Progenitor cell of endocrine pancreas (in vitro differentiated cells): ENCODE data around the gene GLTP. TPM values are rescaled to one million over a fixed set of nuclear protein-coding genes. Genes with fewer than 3 reads are reported as not detected.
"Not testable (repeated sequence)": the region's sequence is repeated elsewhere in the genome, so short reads cannot be mapped to it uniquely, and the experiment has no call there.

Experiments
- DNase-seq: peaks from one replicate; pipeline ENCODE4 v3.0.0; 2021; ENCODE audit warnings: low spot score; ENCODE audit not compliant: unreplicated experiment
- H3K27ac Mint-ChIP-seq: 2 replicates; pipeline ENCODE4 v1.8.0; 2021; ENCODE audit warnings: mild to moderate bottlenecking, moderate library complexity, mixed read lengths
- H3K27me3 Mint-ChIP-seq: 2 replicates; pipeline ENCODE4 v1.8.0; 2021; ENCODE audit warnings: mixed read lengths
- H3K36me3 Mint-ChIP-seq: 2 replicates; pipeline ENCODE4 v1.8.0; 2022; ENCODE audit warnings: mixed read lengths; ENCODE audit not compliant: insufficient read depth
- H3K4me1 Mint-ChIP-seq: 2 replicates; pipeline ENCODE4 v1.8.0; 2021; ENCODE audit warnings: low read depth, mixed read lengths
- H3K4me3 Mint-ChIP-seq: 2 replicates; pipeline ENCODE4 v1.8.0; 2021; ENCODE audit warnings: low read depth, mild to moderate bottlenecking, moderate library complexity, mixed read lengths
- H3K9me3 Mint-ChIP-seq: 2 replicates; pipeline ENCODE4 v1.8.0; 2021; ENCODE audit warnings: low read depth, mixed read lengths
- CTCF ChIP-seq: fragments of 200-600 bp; sonication (generic); IDR thresholded peaks from one replicate; pipeline ENCODE4 v1.5.0; 2021; ENCODE audit warnings: antibody characterized with exemption, mild to moderate bottlenecking; ENCODE audit not compliant: unreplicated experiment
- total RNA-seq: library from RNA; stranded (reverse); gene quantifications from 2 replicates; pipeline ENCODE4 v1.2.1, GENCODE V29; 2021

GLTP gene
- total RNA-seq, 1 donor from 2014 or later, result 21.7 TPM

- TF ChIP-seq CTCF, result no peak
- H3K4me3 Mint-ChIP-seq, result no peak overlapping the region
- peaks cover 6% of the 10 kb centered on the region for H3K27me3 Mint-ChIP-seq
- H3K36me3 Mint-ChIP-seq, result no peaks in the 10 kb centered on the region
- H3K9me3 Mint-ChIP-seq, result no peaks in the 10 kb centered on the region
- peaks cover under 1% of the 10 kb centered on the region for H3K4me1 Mint-ChIP-seq
- DNase-seq, result no peak
- no peak overlapping the region for H3K27ac Mint-ChIP-seq
These were observed 14.6 kb upstream of the GLTP start for GRCh38 chr12:109894939-109895338.

GRCh38 chr12:109893261-109893995 is 13.1 kb upstream of the GLTP start:
- no peak for TF ChIP-seq CTCF
- Mint-ChIP-seq H3K27me3 (peaks cover 10% of the 10 kb centered on the region), H3K4me3 (no peak overlapping the region), H3K4me1 (no peaks in the 10 kb centered on the region), H3K27ac (no peak overlapping the region), H3K9me3 (no peaks in the 10 kb centered on the region), H3K36me3 (no peaks in the 10 kb centered on the region)
- no peak for DNase-seq

GRCh38 chr12:109892748-109893147 is 12.4 kb upstream of the GLTP start:
- Mint-ChIP-seq H3K36me3 (no peaks in the 10 kb centered on the region), H3K4me1 (no peaks in the 10 kb centered on the region), H3K27ac (no peak overlapping the region), H3K4me3 (no peak overlapping the region), H3K9me3 (no peaks in the 10 kb centered on the region), H3K27me3 (peaks cover 11% of the 10 kb centered on the region)
- no peak for TF ChIP-seq CTCF
- DNase-seq, result no peak

- no peak overlapping the region for H3K27ac Mint-ChIP-seq
- no peak for TF ChIP-seq CTCF
- no peak overlapping the region for H3K4me3 Mint-ChIP-seq
- H3K27me3 Mint-ChIP-seq, result peaks cover 15% of the 10 kb centered on the region
- no peak for DNase-seq
- H3K9me3 Mint-ChIP-seq, result no peaks in the 10 kb centered on the region
- H3K36me3 Mint-ChIP-seq, result no peaks in the 10 kb centered on the region
- no peaks in the 10 kb centered on the region for H3K4me1 Mint-ChIP-seq
These were observed 11.9 kb upstream of the GLTP start for GRCh38 chr12:109892165-109892715.

GRCh38 chr12:109891731-109892130 is 11.4 kb upstream of the GLTP start:
- H3K36me3 Mint-ChIP-seq, H3K9me3 Mint-ChIP-seq, H3K27ac Mint-ChIP-seq, H3K4me1 Mint-ChIP-seq, H3K4me3 Mint-ChIP-seq, DNase-seq: not testable (repeated sequence)
- peaks cover 15% of the 10 kb centered on the region for H3K27me3 Mint-ChIP-seq

GRCh38 chr12:109890620-109891170 is 10.4 kb upstream of the GLTP start:
- H3K4me1 Mint-ChIP-seq, result no peaks in the 10 kb centered on the region
- H3K9me3 Mint-ChIP-seq, result no peaks in the 10 kb centered on the region
- no peak for DNase-seq
- H3K36me3 Mint-ChIP-seq, result no peaks in the 10 kb centered on the region
- no peak for TF ChIP-seq CTCF
- peaks cover 15% of the 10 kb centered on the region for H3K27me3 Mint-ChIP-seq
- H3K4me3 Mint-ChIP-seq, result no peak overlapping the region
- no peak overlapping the region for H3K27ac Mint-ChIP-seq
